HL-60/S4 treated with retinoic acid at 250 ng/mL for 4 days and 3 days (cell line): ENCODE results near the gene TTC38.

ENCODE experiments used
- in situ Hi-C: fragments of 300-500 bp; cut with MboI; formaldehyde crosslinking; loops from 2 replicates; pipeline ENCODE4 v1.7.0; 2022; ENCODE audit warnings: low sequenced_read_pairs

Gene TTC38

GRCh38 chr22:46326066-46326680 lies 58.4 kb downstream of the TTC38 start:
- in situ Hi-C loops, result loop anchor here (10.0 kb wide), 1 partner anchor 201 kb away; no protein-coding TSS in a partner anchor

- in situ Hi-C loops, result loop anchor here (10.0 kb wide), 1 partner anchor 203 kb away; no protein-coding TSS in a partner anchor
Observed at GRCh38 chr22:46327691-46328465, 60.1 kb downstream of the TTC38 start.

- in situ Hi-C loops, result loop anchor here (10.0 kb wide), 1 partner anchor 204 kb away; no protein-coding TSS in a partner anchor
Observed at GRCh38 chr22:46328797-46329196, 61.0 kb downstream of the TTC38 start.

GRCh38 chr22:46329616-46330015 lies 61.8 kb downstream of the TTC38 start:
- in situ Hi-C loops, result loop anchor here (10.0 kb wide), 1 partner anchor 205 kb away; no protein-coding TSS in a partner anchor

- in situ Hi-C loops, result no loop called here
Observed at GRCh38 chr22:46330426-46330825, 62.6 kb downstream of the TTC38 start.

- in situ Hi-C loops, result no loop called here
Observed at GRCh38 chr22:46331496-46331895, 63.7 kb downstream of the TTC38 start.

- in situ Hi-C loops, result no loop called here
Observed at GRCh38 chr22:46335201-46336118, 67.7 kb downstream of the TTC38 start, which contains the start of gene TRMU. Gene TRMU, plus strand, starts transcription at chr22:46335714. Its CDS starts 51 bp downstream, at chr22:46335765.

- in situ Hi-C loops, result no loop called here
Observed at GRCh38 chr22:46336119-46337078, 68.6 kb downstream of the TTC38 start.

- in situ Hi-C loops, result no loop called here
Observed at GRCh38 chr22:46337870-46338269, 70.1 kb downstream of the TTC38 start.

GRCh38 chr22:46338636-46339035 lies 70.8 kb downstream of the TTC38 start:
- in situ Hi-C loops, result no loop called here

GRCh38 chr22:46339956-46340355 lies 72.1 kb downstream of the TTC38 start:
- in situ Hi-C loops, result no loop called here

GRCh38 chr22:46340676-46341075 lies 72.9 kb downstream of the TTC38 start:
- in situ Hi-C loops, result no loop called here
